ENCODE results near the gene GNG12. TPM values are rescaled to one million over a fixed set of nuclear protein-coding genes. Genes with fewer than 3 reads are reported as not detected.

GNG12 gene
- total RNA-seq, 3 donors from 2014 or later = 0.16 to 0.30 (median 0.18) TPM

Other genes starting within 250 kb of the GNG12 start
- 10 to 100 TPM; 49.7 to 91.5 (median 56.9) TPM for gene GADD45A, start 148.3 kb downstream of the GNG12 start, total RNA-seq
- gene DIRAS3, start 217.2 kb upstream of the GNG12 start, total RNA-seq = not detected